ENCODE results near the gene LAMB1.

GRCh38 chr7:107902381-107902780, 100.6 kb downstream of the LAMB1 start:
- TF ChIP-seq CTCF (IDR thresholded peaks at IDR 0.05): no peak
- no peak for TF ChIP-seq POLR2A (IDR thresholded peaks at IDR 0.05)
